ENCODE data around the gene CHEK1. TPM values are rescaled to one million over a fixed set of nuclear protein-coding genes. Genes with fewer than 3 reads are reported as not detected.

Gene CHEK1
- total RNA-seq, 1 experiment from 2014 or later = 38.7 TPM

GRCh38 chr11:125625630-125626287, 796 bp downstream of the CHEK1 start:
- peak; percentile 83 for DNase-seq (ENCODE audit: extremely low read depth, low read depth)

DNA sequence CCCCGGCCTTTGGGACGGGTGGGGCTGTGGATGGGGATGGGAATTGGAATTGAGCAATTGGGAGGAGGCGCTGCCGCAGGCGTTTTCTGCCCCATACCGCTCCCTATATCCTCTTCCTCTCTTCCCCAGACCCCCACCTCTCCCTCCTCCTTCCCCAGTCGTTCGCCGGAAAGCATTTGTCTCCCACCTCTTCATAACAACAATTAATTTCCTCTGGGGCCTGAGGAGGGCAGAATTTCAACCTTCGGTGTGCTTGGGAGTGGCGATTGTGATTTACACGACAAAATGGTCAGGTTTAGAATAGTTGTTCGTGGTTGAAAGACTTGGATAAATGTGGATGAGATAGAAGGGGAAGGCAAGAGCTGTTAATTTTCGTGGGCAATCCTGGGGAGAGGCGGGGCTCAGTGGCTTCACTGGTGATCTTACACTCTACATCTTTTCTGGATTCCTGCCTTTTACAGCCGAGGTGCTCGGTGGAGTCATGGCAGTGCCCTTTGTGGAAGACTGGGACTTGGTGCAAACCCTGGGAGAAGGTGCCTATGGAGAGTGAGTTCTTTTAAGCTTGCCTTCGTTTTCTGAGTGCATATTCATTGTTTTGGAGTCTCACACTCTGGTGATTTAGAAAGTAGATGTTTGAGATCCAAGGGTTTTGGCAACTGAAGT, 1.5 kb downstream of the CHEK1 start:
- no peak for DNase-seq (ENCODE audit: extremely low read depth, low read depth)

GRCh38 chr11:125627236-125627910, 2.4 kb downstream of the CHEK1 start:
- DNase-seq (ENCODE audit: extremely low read depth, low read depth) = no peak

DNA sequence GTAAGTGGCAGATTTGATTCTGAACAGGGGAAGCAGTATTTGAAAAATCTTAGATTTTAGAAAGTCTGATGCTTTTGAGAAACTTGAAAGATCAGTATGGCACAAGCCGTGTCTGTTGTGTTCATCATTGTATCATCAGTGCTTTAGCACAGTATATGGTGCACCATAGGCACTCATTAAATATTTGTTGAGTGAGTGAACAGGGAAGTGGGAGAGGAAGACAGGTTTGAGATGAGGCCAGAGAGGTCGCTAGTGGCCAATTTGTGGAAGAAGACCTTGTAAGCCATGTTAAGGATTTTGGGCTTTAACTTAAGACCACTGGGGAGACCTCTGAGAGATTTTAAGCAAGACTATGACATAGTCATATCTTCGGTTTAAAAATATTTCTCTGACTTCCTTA, 12.9 kb downstream of the CHEK1 start:
- no peak for DNase-seq (ENCODE audit: extremely low read depth, low read depth)

- DNase-seq (ENCODE audit: extremely low read depth, low read depth) = no peak
Observed at GRCh38 chr11:125638315-125638714, 13.4 kb downstream of the CHEK1 start.

DNA sequence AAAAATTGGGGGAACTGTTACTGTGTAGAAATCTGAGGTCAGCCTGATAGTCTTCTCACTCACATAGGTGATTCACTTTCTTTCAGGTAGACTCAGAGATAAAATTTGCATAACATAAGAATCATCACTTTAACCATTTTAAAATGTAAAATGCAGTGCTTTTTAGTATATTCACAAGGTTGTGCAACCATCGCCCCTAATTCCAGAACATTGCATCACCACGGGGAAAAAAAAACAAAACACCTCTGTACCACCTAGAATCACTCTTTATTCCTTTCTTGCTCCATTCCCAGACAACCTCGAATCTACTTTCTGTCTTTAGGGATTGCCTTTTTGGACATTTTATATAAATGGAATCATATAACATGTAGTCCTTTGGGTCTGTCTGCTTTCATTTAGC, 20.9 kb downstream of the CHEK1 start:
- no peak for DNase-seq (ENCODE audit: extremely low read depth, low read depth)

GRCh38 chr11:125649465-125650166, 24.7 kb downstream of the CHEK1 start:
- DNase-seq (ENCODE audit: extremely low read depth, low read depth) = no peak

GRCh38 chr11:125662689-125663088, 37.7 kb downstream of the CHEK1 start:
- no peak for DNase-seq (ENCODE audit: extremely low read depth, low read depth)

DNA sequence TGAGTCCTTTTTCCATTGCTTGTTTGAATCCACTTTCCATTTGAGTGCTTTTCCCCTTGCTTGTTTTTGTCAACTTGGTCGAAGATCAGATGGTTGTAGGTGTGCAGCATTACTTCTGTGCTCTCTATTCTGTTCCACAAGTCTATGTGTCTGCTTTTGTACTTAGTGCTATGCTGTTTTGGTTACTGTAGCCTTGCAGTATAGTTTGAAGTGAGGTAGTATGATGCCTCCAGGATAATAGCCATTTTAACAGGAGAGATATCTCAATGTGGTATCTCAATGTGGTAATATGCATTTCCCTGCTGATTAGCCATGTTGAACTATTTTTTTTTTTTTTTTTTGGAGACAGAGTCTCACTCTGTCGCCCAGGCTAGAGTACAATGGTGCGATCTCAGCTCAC, 38.9 kb downstream of the CHEK1 start:
- no peak for DNase-seq (ENCODE audit: extremely low read depth, low read depth)

DNA sequence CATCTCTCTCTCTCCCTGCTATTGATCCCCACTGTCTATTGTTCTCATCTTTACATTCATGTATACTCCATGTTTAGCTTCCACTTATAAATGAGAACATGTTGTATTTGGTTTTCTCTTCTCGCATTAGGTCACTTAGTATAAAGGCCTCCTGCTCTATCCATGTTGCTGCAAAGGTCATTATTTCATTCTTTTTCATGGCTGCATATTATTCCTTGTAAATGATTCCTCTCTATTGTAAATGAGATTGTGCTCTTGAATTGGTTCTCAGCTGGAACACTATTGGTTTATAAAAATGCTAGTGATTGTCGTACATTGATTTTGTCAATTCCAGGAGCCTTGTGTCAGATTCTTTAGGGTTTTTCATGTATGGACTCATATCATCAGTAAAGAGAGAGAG, 42.2 kb downstream of the CHEK1 start:
- DNase-seq (ENCODE audit: extremely low read depth, low read depth) = no peak

DNA sequence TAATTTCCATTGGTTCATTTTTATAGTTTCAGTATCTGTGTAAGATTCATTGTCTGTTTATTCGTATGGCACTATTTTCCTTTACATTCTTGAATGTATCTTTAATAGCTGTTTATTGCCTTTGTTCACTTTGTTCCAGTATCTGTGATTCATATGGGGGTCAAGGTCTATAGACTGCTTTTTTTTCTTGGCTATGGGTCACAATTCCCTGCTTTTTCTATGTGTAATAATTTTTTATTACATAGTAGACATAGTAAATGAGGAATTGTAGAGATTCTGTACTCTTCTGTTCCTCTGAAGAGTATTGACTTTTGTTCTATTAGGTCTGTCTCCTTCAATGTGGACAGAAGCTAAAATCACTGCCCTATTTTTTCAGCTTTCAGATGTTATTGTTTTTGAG, 45.2 kb downstream of the CHEK1 start:
- DNase-seq (ENCODE audit: extremely low read depth, low read depth) = no peak

- DNase-seq (ENCODE audit: extremely low read depth, low read depth) = no peak
Observed at GRCh38 chr11:125671561-125671960, 46.6 kb downstream of the CHEK1 start.

DNA sequence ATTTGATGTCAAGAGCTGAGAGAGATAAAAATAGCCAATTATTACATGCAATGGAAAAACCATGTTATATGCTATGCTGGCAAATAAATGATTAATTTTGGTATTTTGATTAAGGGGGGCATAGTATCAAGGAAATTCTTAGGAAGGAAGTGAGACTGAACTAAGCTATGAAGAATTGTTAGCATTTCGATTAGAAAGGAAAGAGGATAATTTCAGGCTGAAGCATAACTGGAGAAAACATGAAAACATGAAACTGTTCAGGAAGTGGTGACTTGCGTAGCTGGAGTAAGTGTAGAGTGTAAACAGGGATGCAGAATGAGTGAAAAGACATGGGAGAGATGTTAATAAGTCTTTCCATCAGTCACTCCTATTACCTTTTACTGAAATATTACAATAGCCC, 49.2 kb downstream of the CHEK1 start:
- no peak for DNase-seq (ENCODE audit: extremely low read depth, low read depth)

DNA sequence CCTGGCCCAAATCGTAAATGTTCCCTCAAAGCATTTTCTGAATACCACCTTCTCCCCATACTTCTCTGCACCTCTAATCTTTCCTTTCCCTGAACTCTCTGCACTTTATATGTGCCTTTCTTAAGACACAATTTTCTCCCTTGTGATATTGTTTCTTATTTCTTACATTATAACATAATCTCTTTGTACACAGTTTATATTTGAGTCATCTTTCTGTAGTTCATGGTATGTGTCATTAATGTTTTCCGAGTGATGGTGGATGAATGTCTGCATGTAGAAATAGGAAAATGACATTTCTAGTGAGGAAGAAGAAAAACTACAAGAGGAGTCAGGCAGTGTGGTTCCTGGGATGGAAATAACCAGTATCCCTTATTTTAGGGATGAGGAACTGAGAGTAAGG, 50.2 kb downstream of the CHEK1 start:
- no peak for DNase-seq (ENCODE audit: extremely low read depth, low read depth)

DNA sequence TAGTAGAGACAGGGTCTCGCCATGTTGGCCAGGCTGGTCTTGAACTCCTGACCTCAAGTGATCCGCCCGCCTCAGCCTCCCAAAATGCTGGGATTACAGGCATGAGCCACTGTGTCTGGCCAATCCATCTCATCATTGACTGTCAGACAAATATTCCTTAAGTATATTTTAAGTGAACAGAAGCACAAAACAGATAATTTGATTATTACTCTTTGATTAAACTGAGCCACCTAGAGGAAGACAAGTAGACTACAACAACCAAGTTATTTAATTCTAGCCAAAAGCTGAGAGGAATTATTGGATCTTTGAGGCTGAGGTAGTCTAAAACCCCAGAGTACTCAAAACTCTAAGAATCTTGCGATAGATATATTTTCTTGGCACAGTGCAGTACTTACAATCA, 54.4 kb downstream of the CHEK1 start:
- DNase-seq (ENCODE audit: extremely low read depth, low read depth) = no peak

DNA sequence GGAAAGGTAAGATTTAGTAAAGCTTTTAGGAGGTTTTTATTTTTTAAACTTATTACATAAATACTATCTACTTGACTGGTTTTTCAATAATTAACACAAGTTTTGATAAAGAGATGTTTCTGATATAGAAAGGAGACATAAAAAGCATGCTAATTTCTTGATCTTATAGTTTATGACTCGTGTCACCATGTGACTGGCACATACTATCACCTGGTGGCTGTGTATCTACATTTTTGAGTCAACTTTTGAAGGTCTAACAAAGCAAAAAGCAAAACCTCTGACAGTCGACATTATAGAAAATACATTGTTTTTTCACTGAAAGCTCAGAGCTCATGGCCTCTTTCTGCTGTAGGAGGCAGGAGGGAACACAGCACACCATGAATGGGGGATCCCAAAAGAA, 54.9 kb downstream of the CHEK1 start:
- DNase-seq (ENCODE audit: extremely low read depth, low read depth) = no peak

- DNase-seq (ENCODE audit: extremely low read depth, low read depth) = no peak
Observed at GRCh38 chr11:125680747-125681146, 55.8 kb downstream of the CHEK1 start, which contains the start of gene ACRV1. Gene ACRV1, minus strand, starts transcription at chr11:125680847. Its CDS starts 67 bp downstream, at chr11:125680780.

GRCh38 chr11:125685228-125685627, 60.3 kb downstream of the CHEK1 start:
- no peak for DNase-seq (ENCODE audit: extremely low read depth, low read depth)

- no peak for DNase-seq (ENCODE audit: extremely low read depth, low read depth)
Observed at GRCh38 chr11:125688066-125688465, 63.1 kb downstream of the CHEK1 start.

DNA sequence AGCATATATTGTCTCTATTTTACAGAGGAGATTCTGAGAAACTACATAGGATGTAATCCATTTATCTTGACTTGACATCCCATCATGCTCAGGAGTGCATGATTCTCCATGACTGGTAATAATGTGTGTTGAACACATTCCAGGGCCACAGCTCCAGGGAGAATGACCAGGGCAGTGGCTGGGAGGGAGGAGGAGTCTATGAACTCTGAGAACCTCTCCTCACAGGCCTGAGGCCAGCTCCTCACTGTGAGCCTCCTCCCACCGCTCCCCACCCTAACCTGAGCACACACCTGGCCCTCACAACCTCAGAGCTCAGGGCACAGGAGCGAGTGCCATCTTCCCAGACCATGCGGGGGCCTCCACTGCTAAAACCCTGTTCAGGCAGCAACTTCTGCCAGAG, 63.7 kb downstream of the CHEK1 start:
- no peak for DNase-seq (ENCODE audit: extremely low read depth, low read depth)

GRCh38 chr11:125689274-125689859, 64.4 kb downstream of the CHEK1 start:
- DNase-seq (ENCODE audit: extremely low read depth, low read depth) = no peak
